ENCODE data around the gene SLIT1.

Gene SLIT1

DNA sequence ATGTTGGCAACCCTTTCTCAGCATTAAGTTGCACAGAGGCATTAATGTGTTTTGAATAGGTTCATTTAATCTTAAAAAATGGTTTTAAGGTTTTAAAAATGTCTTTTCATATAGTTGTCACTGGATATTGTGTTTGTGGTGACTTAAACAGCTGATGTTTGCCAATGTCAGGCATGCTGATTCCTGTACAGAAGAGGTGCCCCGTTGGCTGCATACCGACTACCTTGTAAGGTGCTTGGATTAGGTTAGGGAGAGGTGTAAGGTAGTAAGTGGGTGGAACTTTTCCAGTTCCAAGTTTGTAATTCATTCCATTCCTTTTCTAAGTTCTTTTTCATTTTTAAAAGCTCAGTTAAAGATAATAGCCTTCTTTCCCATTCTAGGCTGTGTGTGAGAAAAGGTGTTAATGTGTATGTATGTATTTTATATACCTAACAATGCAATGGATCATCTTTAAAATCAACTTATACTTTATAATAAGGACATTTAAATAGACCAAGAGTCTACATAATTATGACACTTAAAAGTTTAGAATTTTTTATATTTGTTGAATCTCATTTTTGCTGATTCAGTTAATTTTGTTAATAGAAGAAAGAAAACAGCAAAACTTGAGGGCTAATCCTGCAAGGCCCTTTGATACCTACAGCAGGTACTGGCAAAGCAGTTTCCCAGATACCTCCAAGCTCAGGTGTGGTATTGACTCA lies 198.5 kb downstream of the SLIT1 start:
- DNase-seq (ENCODE audit: insufficient read length, low spot score) = no peak
- FAIRE-seq = peak; percentile 48

DNA sequence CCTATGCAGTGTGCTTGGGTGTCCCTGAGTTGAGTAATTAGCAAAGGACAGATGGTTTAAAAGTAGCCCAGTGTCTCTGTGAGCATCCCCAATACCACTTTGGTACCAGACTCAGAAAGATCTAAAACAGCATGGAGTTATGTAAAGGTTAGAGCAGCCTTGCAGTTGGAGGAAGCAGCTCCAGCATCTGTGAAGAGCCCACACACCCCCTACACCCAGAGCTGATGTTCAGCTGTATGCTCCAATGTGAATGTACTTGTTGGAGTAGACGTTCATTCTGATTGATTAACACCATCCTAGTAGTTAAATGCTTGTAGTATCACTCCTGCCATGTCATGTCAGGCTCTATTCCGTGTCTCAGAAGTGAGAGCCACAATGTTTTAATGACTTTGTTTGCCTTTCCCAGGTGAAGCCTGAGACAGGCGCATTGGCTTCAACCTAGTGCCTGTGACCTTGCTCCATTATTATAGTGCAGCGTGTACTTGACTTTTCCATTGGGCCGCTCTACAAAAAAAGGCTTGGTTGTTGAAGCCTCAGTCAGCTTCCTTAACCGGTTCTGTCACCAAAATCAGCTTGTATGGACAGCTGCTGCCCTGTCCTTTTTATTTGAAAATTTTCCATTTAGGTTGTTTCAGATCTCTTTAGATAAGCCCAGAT lies 199.4 kb downstream of the SLIT1 start:
- no peak for DNase-seq (ENCODE audit: insufficient read length, low spot score)
- no peak for FAIRE-seq

DNA sequence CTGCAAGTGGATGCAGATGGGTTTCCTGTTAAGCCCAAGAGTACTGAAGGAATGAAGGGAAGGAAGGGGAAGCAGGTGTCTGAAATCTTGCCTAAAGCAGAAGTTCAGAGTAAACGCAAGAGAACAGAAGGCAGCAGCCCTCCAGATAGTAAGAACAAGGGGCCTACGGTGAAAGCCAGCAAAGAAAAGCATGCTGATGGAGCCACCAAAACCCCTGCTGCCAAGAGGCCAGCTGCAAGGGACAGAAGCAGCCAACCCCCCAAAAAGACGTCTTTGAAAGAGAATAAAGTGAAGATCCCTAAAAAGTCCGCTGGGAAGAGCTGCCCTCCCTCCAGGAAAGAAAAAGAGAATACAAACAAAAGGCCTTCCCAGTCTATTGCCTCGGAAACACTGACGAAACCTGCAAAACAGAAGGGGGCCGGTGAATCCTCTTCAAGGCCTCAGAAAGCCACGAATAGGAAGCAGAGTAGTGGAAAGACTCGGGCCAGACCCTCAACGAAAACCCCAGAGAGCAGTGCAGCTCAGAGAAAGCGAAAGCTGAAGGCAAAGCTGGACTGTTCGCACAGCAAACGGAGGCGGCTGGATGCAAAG lies 201.1 kb downstream of the SLIT1 start:
- DNase-seq (ENCODE audit: insufficient read length, low spot score) (peak; percentile 48), FAIRE-seq (peak; percentile 99)

DNA sequence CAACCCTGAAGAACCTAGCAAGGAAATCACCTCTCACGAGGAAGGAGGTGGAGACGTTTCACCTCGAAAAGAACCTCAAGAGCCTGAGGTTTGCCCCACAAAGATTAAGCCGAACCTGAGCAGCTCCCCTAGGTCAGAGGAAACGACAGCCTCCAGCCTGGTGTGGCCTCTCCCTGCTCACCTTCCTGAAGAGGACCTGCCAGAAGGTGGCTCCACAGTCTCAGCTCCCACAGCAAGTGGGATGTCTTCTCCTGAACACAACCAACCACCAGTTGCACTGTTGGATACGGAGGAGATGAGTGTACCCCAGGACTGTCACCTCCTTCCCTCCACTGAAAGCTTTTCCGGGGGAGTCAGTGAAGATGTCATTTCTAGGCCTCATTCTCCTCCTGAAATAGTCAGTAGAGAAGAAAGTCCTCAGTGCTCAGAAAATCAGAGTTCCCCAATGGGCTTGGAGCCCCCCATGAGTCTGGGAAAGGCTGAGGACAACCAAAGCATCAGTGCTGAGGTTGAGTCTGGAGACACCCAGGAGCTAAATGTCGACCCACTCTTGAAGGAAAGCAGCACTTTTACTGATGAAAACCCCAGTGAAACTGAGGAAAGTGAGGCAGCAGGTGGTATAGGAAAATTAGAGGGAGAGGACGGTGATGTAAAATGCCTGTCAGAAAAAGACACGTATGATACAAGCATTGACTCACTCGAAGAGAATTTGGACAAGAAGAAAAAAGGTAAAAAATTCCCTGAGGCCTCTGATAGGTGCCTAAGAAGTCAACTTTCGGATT lies 203.4 kb downstream of the SLIT1 start:
- FAIRE-seq = no peak
- no peak for DNase-seq (ENCODE audit: insufficient read length, low spot score)

DNA sequence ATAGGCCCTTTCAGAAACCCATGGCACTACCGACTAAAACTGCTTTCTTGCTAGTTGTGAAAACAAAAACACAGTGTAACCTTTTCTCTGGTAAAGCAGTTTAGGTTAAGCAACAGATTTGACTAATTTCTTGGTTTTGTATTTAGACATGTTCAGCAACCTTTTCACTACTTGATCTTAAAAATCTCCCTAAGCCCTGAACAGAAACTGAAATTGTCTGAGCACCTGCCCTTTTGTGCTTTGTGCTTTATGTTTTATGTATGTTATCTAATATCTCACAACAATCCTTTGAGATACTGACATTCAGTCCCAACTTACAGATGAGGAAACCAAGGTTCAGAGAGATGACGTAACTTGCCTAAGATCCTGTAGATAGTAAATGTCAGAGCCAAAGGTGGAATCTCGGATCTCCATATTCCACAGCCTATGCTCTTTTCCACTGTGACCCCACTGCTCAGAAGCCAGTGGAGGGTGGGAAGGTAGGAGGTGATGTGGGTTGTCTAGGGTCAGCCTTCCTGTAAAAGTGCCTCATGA lies 207.1 kb downstream of the SLIT1 start:
- FAIRE-seq (peak; percentile 96), DNase-seq (ENCODE audit: insufficient read length, low spot score) (no peak)

DNA sequence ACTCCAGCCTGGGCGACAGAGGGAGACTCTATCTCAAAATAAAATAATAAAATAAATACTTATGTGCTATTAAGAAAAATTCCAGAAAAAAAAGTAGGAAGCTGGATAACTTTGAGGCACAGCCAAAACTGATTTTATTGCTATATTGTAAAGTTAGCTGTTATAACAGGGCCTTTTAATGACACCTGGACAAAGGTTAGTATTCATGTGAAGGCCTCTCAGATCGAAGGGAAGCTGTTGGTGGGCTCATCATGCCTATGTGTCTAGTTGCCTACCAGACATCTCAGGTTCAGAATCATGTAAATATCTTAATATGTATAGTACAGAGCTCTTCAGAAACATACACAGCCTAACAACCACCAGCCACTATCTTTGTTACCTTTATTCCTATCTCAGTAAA lies 210.6 kb downstream of the SLIT1 start:
- no peak for DNase-seq (ENCODE audit: insufficient read length, low spot score)
- FAIRE-seq = no peak

DNA sequence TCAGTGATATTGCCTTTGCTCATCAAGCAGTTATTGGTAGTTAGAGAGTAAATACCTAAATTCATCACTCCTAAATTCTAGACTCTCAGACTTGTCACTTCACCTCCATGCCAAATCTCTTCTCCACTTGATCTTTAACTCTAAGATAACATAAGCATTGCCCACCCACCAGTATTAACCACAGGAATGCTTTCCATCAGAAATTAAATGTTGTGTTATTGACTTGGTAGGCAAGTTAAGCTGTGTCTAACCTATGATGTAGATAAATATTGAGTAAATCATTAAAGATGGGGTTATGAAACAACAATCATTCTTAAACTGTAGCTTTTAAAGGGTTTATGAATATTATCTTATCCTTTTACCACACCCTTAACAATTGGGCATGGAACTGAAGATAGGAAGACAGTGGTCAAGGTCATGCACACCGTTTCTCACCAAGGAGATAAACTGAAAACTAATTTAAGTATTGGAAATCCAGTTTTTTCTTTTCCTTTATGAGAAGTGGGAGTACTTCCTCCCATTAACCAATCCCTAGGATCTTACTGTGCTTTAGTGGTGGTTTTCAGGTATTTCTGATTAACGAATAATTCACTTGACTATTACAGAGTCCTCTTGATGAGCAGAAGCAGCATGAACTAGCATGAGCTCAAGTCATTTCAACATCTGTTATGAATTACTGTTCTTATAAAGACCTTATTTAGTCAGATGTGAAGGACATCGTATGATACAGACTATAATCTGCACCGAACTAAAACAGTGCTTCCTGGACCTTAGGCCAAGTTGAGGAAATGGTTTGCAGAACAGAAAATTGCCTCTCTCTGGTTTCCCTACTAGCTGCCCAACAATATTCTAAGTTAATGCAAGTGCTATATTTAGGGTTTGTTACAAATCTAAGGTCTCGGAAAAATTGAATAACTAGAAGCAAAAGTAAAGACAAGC lies 211.7 kb downstream of the SLIT1 start:
- DNase-seq (ENCODE audit: insufficient read length, low spot score) (no peak), FAIRE-seq (peak; percentile 93)

DNA sequence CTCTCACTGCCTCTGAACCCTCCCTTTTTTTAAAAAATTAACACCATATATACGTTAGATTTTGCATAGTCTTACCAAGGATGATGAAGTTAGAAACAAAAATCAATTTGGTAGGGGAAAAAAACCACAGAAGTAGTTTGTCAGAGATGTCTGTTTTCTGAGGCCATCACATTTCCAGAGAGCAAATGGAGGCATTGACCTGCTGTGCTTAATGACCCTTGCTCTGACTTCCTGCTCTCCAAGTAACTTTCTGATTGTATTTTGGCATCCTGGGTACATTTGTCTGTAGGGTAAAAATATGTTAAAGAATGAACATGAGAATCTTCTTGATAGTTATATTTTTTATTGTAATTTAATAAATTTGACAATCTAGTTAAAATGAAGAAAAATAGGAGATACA lies 213.5 kb downstream of the SLIT1 start:
- DNase-seq (ENCODE audit: insufficient read length, low spot score) (no peak), FAIRE-seq (peak; percentile 74)

DNA sequence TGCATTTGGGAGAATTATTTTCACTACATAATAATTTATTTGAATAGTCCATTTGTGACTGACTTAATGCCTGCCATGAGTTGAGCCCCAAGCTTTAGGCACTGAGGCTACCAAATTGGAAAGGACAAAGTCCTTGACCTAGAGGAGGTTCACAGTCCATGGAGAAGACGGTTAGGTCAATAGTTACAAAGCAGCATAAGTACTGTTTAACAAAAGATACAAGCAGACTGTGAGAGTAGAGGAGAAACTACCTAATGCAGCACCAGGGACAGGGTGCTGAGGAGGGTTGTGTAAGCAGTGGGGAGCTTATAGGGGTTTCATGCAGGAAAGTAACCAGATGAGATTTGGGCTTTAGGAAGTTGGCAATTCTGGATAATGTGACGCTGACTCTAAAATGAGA lies 214.4 kb downstream of the SLIT1 start:
- FAIRE-seq (peak; percentile 56), DNase-seq (ENCODE audit: insufficient read length, low spot score) (no peak)

DNA sequence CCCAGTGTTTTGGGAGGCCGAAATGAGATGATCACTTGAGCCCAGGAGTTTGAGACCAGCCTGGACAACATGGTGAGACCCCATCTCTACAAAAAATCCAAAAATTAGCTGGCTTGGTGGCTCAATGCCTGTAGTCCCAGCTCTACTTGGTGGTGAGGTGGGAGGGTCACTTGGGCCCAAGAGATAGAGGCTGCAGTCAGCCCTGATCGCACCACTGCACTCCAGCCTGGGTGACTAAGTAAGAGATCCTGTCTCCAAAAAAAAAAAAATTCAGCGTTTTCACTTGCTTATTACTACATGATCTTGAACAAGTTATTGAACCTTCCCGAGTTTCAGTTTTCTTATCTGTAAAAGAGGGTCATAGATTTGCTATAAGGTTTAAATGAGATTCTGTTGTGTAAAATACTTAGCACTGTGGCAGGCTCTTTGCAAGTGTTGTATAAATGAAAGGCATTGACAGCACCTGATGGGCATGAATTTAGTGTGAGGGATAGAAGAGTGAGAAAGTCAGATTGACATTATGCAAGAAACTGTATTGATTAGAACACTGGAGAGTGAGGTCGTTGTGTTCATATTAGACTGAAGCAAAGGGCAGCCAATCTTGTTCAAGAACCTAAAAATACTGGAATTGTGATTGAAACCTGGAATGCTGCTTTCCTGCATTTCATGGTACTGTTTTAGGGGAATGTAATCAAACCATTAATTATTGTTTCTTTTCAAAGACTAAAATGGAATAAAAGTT lies 216.9 kb downstream of the SLIT1 start:
- DNase-seq (ENCODE audit: insufficient read length, low spot score) = no peak
- FAIRE-seq = no peak

DNA sequence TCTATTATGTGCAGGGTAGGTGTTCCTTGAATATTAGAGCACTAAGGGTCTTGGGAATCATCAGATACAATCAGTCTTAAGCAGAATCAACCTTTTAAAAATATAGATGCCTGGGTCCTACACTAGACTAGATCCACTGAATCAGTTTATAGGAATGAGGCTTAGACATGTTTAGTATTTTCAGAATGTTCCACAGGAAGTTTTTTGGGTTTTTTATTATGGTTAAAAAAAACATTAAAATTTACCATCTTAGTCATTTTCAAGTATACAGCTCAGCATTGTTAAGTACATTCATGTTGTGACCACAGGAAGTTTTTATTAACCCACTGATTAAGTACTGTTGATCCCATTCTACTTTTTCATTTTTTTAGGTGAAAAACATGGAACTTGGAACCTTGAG lies 217.9 kb downstream of the SLIT1 start:
- FAIRE-seq = no peak
- DNase-seq (ENCODE audit: insufficient read length, low spot score) = no peak

DNA sequence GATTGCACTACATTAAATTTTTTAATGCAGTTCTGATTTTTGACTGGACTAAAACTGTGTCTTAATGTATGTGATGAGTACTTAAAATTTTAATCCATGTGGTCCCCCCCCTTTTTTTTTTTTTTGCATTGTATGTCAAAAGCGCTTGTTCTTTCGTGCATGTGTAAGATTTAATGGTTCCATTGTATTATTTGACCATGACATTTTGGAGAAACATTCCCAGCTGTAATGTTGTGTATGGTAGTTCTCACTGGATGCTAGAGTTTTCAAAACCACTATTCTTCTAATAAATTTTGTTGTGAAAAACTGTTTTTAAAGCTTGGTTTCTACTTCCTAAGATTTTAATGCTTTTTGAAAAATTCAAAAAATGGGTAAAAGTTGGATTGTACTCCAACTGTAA lies 221.6 kb downstream of the SLIT1 start:
- DNase-seq (ENCODE audit: insufficient read length, low spot score) (no peak), FAIRE-seq (no peak)

DNA sequence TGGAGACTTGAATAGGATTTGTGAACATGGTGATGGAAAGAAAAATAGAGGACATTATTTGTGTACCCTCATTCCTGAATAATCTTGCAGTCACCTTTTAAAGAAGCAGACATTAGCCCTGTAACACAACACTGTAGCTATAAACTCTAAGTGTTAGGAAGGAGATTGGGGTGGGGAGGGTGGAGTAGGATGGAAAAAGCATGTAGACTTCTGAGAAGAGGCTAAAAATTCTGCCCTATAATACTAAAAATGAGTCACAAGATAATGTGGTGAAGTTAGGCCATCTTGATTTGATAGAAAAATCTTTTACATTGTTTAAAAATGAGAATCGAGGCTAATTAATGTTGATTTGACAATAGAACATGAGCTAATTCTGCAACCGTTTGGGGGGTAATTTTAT lies 224.9 kb downstream of the SLIT1 start:
- FAIRE-seq = peak; percentile 4
- no peak for DNase-seq (ENCODE audit: insufficient read length, low spot score)

DNA sequence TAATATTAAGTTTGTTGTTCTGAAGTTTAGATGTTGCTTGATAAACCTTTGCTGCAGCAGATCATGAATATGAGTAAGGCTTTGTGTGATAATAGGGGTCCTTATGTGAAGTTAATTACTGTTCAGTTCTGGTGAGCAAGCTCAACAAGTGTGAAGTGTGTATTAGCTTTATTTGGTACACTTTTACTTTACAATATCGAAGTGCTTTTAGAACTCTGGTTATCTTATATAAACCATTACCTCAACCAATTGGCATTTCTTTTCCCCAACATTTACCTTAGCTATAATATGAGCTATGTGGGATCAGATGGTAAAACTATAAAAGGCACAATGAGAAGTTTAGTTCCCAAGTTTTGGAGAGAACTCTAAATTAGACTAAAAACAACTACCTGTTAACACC lies 226.0 kb downstream of the SLIT1 start:
- DNase-seq (ENCODE audit: insufficient read length, low spot score) (no peak), FAIRE-seq (no peak)

DNA sequence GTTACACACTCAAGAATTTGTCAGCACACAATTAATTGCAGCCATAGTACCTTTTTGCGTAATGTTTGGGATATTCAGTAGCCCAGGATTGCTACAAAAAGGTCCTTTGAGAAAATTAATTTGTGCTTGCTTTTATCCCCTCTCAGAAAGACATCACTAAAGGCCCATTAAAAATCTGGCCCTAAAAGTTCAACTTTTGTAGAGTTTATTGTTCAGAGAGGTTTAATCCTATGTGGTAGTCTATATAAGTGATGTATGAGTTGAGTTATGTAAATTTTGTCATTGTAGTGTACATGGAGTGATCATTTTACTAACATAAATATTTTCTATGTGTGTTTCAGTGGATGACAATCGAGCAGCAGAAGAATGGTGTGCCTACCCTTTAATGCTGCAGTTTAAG lies 227.7 kb downstream of the SLIT1 start:
- DNase-seq (ENCODE audit: insufficient read length, low spot score) = no peak
- peak; percentile 11 for FAIRE-seq

DNA sequence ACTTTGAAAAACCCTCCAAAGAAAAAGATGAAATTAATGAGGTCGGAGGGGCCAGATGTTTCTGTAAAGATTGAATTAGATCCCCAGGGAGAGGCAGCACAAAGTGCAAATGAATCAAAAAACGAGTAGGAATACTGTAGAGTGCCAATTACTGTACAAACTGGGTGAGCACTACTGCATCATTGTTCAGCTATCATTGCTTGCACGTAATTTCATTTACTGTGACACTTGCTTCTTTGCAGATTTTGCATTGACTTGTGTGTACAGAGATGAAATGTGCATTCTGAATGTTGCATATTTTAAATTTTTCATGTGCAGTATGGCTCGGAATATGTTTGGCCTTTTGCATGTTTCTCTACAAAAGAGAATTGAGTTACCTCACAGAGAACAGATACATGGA lies 230.0 kb downstream of the SLIT1 start:
- FAIRE-seq (no peak), DNase-seq (ENCODE audit: insufficient read length, low spot score) (no peak)

DNA sequence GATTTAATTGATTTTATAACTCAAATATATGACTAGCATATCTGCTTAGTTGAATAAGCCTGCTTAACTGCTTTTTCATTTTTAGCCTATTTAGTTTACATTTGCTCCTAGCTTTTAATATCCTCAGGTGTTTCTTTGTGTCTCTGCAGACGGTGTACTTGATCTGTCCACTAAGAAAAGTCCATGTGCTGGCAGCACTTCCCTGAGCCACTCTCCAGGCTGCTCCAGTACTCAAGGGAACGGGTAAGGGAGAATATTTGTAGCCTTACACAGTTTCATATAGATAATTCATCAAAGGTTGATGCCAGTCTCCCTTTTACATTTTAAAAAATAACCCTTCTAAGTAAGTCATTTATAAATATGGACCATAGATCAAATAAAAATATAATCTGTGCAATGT lies 233.8 kb downstream of the SLIT1 start:
- no peak for FAIRE-seq
- no peak for DNase-seq (ENCODE audit: insufficient read length, low spot score)

DNA sequence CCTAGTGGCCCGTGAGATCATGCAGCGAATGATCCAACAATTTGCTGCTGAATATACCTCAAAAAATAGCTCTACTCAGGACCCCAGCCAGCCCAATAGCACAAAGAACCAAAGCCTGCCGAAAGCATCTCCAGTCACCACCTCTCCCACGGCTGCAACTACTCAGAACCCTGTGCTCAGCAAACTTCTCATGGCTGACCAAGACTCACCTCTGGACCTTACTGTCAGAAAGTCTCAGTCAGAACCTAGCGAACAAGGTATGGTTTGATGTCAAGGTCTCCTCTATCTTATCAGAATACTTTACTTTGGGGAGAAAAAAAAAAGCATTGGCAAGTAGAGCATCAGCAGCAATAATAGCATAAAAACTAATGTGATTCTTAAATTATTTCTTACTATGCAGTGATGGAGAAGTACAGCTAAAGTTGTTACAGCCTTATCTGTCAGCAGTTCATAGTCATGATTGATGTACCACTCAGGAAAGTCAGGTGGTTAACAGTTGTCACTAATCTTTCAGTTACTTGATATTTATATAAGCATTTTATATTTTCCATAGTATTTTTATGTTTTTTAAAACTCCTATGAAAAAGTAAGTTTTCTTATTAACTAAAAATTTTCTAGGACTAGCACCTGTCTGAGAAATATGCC lies 236.6 kb downstream of the SLIT1 start:
- DNase-seq (ENCODE audit: insufficient read length, low spot score) (no peak), FAIRE-seq (peak; percentile 4)
